HG03432 (cell line): ENCODE data around the gene KCNJ12.
"Not testable (repeated sequence)": the region's sequence is repeated elsewhere in the genome, so short reads cannot be mapped to it uniquely, and the experiment has no call there.

ENCODE experiments used
- ATAC-seq: cut with Tn5 transposase; IDR thresholded peaks from one replicate; pipeline ENCODE4 v1.9.1; 2021; ENCODE audit warnings: mild to moderate bottlenecking, moderate library complexity; ENCODE audit not compliant: unreplicated experiment

The KCNJ12 gene

DNA sequence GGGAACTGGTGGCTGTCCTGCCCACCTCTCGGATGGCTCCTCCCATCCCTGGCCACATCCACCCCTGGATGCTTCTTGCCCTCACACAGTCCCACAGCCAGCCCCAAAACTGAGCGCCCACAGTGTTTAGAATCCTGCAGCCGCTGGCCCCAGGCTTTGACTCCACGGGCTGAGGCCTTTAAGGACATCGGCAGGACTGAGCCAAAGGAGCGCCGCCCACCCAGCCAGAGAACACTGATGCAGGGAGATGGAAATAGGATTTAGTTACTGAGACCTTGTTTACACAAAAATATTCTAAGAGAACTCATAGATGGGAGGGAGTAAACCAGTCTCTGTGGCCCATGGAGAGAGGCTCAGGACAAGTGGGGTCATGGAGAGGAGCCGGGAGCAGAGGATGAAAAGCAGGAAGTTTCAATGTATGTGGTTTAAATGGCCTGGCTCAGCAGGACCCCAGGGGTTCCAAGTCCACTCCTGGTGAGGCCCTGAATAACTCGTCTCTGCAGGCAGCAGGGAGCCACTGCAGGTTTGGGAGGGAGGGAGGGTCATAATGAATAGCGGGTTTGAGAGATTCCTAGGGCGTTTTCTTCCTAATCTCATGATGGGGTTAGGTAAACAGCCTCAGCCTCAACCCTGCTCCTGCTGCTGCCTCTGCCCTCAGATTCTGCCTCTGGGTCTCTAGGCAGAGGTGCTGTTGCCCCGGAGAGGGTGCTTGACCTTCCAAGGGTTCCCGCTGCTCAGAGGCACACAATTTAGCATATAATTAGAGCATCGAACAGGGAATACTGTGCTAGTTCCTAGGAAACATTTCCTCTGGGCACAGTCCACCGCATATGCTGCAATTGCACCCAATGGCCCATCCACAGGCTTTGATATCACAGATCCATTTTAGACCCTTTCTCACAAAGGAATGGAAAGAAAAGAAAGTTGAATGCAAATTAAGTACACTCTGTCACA, 61.0 kb downstream of the KCNJ12 start:
- ATAC-seq, result not testable (repeated sequence)

DNA sequence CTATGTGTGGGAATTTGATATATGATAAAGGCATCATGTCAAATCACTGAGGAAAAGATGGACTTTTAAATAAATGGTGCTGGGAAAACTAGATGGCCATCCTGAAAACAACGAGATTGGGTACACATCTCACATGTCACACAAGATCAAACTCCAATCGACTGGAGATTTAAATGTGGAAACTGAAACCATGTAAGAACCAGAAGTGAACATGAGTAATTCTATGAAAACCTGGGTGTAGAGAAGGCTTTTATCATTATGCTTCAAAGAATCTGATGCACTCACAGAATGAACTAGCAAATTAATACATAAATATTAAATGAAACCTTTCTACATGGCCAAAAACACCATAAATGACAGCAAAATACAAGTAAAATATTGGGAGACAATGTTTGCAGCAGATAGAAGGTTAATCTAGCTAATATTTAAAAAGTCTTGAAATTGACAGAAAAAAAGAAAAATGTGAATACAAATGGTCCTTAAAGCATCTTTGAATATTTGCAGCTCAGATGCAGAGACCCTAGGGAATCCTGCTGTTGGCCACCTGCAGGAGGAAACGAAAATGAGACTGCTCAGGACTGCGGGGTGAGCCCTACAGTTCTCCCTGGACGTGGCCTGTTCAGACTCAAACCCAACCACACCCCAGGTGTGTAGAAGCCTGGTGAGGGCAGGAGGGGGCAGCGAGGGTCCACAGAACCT, 62.3 kb downstream of the KCNJ12 start:
- ATAC-seq, result not testable (repeated sequence)

DNA sequence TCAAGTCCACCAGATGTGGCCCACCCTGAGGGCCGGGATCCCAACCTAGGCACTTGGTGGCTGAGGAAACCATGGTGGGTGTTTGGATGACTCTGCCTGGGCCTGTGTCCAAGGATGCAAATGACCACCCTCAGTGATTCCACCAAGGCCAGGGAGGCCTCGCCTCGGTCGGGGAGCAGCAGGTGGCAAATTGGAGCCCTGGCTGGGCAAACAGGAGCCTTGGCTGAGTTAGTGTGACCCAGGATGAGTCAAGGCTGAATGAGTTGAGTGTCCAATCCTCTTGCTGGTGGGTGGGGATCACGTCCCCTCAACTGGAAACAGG, 62.8 kb downstream of the KCNJ12 start:
- ATAC-seq, result not testable (repeated sequence)

DNA sequence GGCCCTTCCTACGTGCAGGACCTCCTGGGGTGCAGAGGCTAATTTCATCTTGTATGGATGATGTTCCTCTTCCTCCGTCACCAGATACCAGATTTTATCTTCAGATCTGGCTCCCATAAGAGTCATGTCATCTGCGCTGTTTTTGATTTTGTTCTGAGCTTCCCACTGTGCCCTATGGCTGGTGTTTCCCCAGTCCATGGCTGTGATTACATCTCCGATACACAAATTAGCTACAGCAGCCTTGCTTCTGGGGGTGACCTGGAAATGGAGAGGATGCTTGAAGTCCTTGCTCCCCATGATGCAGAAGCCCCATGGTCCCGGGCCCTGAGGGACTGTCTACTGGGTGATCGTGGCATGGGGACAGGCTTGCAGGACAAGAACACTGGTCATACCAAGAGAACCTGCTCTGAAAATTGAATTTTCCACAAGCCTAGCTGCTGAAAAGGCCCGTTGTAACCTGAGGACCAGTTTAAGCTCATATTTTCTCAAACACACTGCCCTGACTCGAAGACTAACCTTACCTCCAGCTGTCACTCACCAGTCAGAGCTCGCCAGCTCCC, 69.0 kb downstream of the KCNJ12 start:
- no peak for ATAC-seq

DNA sequence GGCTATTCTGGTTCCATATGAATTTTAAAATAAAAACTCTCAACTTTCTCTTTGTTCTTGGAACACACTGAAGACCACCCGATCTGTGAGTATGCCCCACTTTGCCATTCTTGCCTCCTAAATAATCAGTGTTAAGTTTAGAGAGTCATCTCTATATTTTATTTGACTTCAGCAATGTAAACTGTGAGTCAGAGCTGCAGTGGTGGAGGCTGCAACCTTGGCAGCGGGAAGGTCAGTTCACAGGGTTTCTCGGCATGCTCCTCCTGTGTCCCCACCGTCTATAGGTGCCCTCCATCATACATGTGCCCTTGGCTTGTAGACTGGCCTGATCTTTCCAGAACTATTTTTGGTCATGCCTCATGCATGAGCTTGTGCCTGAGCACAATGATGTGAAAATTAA, 71.4 kb downstream of the KCNJ12 start:
- not testable (repeated sequence) for ATAC-seq

DNA sequence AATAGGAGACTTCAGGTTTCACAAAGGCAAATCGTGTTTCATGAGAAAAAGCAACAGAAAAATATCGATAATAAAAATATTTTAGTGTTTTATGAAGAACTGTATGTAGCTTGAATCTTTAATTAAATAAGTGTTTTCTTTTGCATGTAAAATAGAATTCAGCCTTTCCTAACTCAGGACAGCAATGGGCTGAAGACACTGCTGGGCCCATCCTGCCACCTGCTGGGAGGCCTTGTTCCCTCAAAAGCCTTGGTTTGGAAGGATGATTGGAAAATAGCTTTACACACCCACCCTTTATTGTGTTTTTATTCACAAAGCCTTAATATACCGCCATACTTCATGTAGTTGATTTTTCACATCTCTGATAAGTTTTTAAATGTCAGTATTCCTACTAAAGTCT, 73.7 kb downstream of the KCNJ12 start:
- not testable (repeated sequence) for ATAC-seq

DNA sequence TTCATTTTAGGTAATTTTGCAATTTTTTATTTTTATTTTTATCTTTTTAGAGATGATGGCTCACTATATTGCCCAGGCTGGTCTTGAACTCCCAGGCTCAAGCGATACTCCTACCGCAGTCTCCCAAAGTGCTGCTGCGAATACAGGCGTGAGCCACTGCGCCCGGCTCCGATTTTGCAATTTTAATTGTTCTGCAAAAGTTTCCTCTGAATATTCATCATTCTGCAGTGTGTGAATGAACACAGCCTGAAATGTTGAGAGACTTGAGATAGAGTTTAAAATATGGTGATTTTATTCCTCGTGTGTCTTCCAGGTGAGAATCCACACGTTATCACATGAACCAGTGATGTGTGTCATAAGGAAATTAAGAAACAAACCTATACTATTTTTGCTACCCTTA, 75.8 kb downstream of the KCNJ12 start:
- no peak for ATAC-seq

DNA sequence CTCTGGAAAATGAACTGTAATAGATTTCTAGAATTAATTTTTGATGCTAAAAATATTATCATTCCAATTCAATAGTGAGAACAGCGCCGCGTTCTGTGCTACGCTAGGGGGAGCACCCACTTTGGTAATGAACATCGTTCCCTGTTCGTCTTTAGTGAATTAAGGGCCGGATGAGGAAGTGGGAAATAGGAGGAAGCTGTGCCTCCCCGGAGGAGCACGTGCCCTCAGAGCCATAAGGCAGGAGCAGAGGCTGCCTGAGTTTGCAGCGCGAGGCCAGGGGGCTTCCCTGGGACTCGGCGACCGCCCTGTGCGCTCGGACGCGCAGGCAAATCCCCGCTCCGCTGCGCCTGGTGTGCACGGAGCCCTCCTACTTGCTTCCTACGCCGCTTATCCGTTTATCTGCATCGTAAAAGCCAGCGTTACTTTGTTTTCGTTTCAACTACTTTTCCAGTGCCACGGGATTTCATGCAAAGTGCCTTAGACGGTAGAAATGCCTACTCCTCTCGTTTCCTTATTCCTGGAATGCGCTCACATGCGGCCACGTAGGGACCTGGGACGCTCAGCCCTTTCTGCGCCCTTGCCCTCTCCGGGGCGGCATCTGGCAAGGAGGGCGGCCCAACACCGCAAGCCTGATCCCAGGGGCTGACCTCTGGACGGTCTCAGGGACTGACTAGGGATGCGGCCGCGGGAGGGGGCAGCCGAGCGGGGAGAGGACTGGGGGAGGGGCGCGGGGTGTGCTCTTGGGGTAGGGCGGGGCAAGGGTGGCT, 76.4 kb downstream of the KCNJ12 start:
- no peak for ATAC-seq

DNA sequence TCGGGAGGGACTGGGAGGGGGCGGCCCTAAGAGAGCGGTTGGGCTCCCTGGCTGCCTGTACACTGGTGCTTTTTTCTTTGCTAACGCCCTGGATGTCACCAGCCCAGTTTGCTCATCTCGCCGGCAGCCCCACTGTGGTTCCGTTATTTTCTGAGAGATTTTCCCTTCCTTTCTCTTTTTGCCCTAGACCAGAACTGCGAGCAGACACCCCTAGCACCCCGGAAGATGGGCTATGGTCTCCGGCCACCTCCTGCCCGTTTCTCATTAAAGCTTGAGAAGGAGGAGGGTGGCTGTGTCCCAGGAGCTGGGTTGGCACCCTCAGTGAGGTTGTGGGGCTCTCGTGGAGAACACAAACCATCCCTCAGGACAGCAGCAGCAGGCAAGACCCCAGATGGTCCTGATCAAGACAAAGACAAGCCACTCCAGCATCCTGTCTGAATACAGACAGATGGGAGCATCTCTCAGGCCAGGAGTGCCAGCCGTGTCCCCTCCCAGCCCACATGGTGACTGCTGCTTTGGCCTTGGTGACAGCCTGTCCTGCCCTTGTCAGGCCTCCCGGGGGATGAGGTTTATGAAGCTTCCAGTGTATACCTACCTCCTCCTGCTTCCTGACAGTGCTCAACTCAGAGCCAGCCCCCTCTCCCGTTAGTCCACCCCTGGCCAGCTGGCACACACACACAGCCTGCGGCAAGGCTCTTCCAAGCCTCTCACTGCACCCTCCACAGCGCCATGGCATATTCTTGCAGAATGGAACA, 77.2 kb downstream of the KCNJ12 start:
- ATAC-seq, result no peak

DNA sequence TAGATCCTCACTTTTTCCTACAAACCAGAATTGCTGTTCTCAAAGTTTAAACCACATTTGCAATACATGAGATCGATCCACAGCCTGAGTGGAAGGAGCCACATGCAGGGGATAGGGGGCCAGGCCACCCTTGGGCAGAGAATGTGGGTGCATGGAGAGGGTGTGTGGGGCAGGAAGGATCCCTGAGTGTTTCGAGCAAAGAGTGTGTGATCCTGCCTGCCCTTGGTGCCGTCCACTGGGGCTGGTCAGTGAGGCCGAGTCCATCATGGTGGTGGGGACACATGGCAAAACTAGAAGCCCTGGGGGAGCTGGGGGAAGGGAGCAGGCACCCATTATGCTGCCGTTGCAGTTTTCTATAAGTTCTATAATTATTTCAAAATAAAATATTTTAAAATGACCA, 77.8 kb downstream of the KCNJ12 start:
- not testable (repeated sequence) for ATAC-seq

DNA sequence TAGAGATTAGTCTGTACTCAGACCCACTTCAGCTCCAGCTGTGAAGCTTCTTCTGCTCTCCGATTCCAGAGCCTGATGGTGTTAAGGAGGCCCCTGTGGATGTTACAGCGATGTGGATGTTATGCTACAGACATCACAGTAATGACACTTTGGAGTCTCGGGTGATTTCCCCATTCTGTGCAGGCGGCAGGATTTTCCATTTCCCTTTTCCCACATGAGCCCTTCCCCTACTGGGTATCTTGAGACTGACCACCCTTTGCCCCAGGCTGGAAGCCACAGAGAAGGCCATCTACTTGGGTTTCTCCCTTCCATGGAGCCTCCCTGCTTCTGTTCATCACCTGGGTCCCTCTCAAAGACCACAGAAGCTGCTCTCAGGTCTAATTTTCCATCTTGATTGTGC, 78.3 kb downstream of the KCNJ12 start:
- no peak for ATAC-seq

DNA sequence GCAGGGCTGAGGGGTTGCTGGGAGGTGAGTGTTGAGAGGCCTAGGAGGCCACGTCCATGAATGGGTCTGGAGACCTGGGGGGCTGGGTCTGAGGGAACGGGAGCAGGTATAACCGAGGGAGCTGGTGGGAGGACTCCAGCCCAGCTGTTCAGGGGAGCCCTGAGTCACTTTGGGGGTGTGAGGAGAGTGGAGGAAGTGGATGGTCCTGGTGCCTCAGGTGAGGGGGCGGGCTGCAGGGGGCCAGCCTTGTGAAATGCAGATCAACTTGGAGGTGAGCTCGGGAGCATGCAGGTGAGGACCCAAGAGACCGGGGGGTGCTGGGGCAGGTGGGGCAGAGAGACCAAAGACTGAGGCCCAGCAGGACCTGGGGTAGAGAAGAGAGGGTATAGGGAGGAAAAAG, 79.6 kb downstream of the KCNJ12 start:
- ATAC-seq, result no peak

DNA sequence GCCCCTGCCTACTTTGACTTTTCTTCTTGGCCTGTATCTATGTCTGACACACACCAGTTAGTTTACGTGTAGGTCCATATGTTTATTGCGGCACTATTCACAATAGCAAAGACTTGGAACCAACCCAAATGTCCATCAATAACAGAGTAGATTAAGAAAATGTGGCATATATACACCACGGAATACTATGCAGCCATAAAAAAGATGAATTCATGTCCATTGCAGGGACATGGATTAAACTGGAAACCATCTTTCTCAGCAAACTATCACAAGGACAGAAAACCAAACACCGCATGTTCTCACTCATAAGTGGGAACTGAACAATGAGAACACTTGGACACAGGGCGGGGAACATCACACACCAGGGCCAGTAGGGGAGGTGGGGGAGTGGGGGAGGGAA, 80.3 kb downstream of the KCNJ12 start:
- not testable (repeated sequence) for ATAC-seq

DNA sequence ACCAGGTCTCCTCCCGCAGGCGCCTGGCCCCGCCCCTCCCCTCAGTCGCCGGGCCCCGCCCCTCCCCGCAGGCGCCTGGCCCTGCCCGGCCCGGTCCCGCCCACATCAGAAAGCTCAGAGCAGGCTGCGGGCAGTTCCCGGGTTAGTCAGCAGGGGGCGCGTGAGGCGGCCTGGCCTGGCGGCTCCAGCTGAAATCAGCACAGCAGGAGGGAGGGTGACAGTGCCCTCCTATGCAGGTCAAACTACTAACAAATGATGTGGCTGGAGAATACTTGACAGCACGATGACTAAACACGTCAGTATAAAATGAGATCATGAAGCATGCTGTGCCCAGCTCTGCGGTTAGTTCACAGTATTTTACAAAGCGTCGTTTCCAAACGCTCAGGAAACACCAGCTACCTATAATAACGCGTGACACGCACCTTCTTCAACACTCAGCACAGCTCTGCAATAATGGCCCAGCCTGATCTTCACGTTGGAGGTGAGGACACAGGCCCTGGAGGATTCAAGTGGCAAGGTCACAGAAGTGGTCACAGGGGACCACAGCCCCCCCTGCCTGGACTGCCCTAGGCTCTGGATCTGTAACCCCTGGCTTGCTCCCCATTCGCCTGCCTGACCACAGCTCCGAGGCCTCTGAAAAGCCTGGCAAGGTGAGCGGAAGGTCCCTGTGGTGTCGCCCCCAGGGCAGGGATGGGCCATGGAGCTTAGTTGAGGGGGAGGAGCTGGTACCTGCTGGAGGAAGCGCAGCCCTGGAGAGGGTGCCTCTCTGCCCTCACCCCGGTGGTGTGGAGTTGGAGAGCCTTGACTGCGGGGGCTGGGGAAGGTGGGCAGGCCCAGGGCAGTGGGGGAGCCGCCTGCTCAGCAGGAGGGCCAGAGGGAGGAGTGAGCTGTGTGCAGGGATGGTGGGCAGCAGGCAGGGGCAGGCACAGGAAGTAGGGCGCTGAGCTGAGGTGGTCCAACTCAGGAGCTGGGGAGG, 81.2 kb downstream of the KCNJ12 start:
- ATAC-seq, result peak; percentile 91

DNA sequence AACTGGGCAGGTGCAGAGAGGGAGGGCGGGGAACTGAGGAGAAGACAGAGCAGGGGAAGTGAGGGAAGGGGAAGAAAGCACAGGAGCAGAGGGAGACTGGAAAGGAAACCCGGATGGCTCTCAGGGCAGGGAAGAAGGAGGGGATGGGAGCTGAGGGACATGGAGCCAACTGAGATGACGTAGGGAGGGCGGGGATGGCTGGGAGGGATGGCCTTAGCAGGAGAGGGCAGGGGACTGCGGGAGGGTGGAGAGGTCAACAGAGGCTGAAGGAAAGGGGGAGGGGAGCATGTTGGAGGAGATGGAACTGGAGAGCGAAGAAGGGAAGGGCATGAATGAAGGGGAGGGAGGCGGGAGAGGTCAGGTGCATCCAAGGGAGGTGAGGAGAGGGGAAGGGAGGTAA, 81.9 kb downstream of the KCNJ12 start:
- ATAC-seq, result no peak

DNA sequence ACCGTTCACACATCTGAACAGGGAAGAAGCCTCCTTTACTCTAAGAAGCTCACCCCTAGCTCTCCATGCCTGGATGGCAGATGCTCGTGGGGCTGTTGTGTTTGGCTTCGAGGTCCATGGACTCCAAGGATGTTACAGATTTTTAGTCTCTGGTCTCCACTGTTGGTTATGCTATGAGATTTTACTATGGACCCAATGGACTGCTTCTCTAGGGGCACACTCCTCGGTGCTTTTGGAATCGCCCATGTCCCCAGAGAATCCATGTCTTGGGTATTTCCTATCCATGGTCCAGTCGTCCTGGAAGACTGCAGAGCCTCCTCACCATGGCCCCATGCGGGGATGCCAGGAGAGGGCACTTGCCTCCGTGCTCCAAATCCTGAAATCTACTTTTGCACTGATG, 83.4 kb downstream of the KCNJ12 start:
- no peak for ATAC-seq

DNA sequence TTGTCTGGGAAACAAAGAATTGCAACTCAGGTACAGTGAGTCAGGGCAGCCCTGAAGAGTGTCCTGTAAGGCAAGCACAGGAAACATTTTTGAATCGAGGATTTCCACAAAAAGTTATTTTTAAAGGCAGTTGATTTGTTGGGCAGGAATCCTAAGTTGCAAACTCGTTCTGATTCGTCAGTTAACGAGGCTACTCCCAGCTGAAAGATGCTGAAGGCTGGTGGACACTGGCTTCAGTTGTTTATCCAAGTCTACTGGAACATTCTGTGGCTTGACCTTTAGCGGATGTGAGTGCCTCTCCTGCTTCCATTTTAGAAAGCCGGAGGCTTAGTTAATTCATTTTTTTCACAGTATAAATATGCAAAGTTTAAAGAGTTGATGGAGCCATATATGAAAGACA, 84.2 kb downstream of the KCNJ12 start:
- no peak for ATAC-seq

DNA sequence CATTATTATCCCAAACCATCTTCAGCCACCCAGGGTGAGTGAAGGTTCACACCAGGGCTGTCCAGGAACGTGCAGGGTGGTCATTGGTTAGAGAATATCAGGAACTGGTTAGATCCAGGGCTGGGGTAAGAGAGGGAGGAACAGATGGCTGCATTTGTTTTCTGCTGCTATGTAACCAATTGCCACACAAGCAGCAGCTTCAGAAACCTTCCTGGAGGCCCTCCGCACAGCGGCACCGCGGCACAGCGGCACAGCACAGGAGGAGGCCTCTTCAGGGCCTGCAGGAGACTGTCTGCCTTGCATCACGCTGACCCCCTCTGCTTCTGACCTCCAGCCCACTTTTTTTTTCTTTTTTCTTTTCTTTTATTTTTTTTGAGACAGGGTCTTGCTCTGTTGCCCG, 86.1 kb downstream of the KCNJ12 start:
- no peak for ATAC-seq

DNA sequence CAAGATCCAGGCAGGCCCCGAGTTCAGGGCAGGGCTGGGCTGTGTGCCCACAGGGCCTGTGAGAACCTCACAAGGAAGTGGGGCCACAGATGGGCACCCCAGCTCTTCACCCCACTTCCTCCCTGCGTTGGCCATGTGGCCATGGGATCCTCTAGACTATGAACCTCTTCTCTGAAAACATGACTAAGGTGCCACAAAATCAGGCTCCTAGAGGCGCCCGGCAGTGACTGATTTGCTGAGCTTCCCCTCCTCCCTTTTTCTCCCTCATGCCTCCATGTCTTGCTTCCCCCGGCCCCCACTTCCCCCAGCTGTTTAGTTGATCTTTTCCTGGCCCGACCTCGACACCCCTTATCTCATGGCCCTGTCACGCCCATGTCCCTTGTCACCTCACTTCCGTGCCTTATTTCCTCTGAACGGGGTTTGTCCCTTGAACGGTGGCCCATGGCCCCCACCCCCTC, 87.1 kb downstream of the KCNJ12 start:
- ATAC-seq, result no peak
